Cardiac septum (tissue), 1 donor: ENCODE results near the gene ITGBL1. TPM values are rescaled to one million over a fixed set of nuclear protein-coding genes. Genes with fewer than 3 reads are reported as not detected.

ENCODE experiments used
- DNase-seq: peaks from one replicate; pipeline ENCODE4 v3.0.0-alpha.2; 2020; ENCODE audit warnings: low spot score
- intact Hi-C: fragments of 100-400 bp; cut with DNase I; formaldehyde crosslinking; loops from one replicate; pipeline ENCODE4 v1.14.0; 2022
- long read RNA-seq: library from polyadenylated mRNA; unstranded; transcript quantifications from one replicate; pipeline ENCODE4 v2.0.0, GENCODE V29; 2021
- total RNA-seq: library from RNA; stranded (reverse); fragmentation: NEBNext Ultra II Directional; extraction: Animal tissue kit (Norgen Biotek cat#: 25700); gene quantifications from one replicate; pipeline ENCODE4 v1.2.1, GENCODE V29; 2021
- donor health status: DM: no; HTN: no; CAD: no.

ITGBL1 gene, protein sequence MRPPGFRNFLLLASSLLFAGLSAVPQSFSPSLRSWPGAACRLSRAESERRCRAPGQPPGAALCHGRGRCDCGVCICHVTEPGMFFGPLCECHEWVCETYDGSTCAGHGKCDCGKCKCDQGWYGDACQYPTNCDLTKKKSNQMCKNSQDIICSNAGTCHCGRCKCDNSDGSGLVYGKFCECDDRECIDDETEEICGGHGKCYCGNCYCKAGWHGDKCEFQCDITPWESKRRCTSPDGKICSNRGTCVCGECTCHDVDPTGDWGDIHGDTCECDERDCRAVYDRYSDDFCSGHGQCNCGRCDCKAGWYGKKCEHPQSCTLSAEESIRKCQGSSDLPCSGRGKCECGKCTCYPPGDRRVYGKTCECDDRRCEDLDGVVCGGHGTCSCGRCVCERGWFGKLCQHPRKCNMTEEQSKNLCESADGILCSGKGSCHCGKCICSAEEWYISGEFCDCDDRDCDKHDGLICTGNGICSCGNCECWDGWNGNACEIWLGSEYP
- total RNA-seq, result 9.2 TPM
- long read RNA-seq, transcript ITGBL1-202 (11 exons, 2,494 nt), result major isoform, 5 of 8 reads
- long read RNA-seq, partial matches to known transcripts, result 1 of 8 reads
- long read RNA-seq, other reads (novel, unspliced or antisense), result 2 of 8 reads

DNA sequence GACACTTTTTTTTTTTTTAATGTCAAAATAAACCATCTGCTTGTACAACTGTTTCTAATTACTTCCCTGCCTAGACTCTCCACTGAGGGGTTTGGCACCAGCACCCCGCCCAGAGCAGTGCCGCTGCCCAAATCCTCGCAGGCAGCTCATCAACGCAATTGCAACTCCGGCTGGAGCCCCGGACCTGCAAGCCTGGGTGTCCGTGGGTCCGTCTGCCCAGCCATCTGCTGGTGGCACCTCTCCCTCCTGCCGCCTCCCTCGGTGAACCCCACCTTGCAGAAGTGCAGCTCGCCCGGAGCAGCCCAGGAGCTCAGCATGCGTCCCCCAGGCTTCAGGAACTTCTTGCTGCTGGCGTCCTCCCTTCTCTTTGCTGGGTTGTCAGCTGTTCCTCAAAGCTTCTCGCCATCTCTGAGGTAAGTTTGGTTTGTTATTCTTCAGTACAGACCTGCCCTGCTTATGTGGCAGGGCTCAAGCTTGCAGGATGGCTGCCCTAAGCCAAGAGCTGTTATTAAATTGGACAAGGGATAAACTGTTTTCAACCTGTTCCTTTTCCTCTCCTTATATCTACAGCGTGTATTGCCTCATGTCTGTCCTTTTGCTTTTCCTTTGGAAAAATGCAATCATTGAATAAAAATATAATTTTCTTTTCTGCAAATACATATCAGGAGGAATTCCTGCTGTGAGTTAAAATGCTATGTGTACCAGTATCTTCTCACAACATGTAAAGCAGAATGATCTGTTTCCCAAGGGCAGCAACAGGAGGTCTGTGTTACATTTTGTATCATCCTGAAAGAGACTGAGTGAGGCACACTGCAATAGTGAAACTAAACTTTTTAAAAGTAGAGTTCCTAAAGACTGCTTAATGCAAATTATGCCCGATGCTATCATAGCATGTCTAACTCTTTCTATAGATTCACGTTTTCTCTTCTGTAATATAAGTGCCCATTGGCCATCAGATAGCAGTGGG is at the start of gene ITGBL1:
TSS of gene ITGBL1 (plus strand) at position 157 of the 967 bp plus-strand sequence. CDS start at position 316, 159 bp downstream.
- intact Hi-C loops, result no loop called here
- no peak for DNase-seq

DNA sequence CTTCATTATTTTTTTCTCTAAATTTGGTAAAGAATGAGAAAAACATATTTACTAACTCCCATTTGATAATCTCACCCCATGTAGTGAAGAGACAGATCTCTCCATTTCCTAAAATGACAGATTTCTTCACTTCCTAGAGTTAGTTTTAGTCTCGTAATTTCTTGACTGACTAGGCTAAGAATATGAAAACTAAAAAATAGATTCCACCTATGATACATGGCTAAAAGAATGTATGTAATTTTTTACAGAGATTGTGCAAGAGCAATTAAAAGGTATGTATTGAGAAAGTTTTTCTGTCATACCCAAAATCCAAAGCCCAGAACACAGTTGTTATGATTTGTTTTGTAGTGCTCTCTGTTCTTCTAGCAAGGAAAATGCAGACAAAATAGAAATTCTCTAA is 45.7 kb upstream of the ITGBL1 start:
- DNase-seq, result no peak
- intact Hi-C loops, result no loop called here

DNA sequence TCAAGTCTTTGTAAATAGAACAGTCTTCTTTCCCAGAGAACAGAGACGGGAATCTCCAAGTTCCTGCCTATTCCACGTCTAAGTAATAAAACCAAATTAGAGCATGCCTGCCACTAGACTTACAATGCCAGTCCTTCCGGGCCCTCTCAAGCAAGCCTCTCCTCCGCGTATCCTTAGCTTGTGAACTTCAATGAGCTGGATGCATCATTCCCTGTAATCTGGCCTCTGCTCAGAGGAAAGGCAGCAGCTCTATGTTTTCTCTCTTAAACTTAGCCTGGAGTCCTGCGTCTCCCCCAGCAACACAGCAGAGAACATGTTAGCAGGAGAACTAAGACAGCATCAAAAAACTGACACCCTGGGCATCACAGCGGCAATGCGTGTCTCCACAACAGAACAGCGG is 44.3 kb upstream of the ITGBL1 start:
- DNase-seq, result no peak
- intact Hi-C loops, result no loop called here

- intact Hi-C loops, result no loop called here
- DNase-seq, result no peak
Measured at GRCh38 chr13:101408992-101409656, 43.4 kb upstream of the ITGBL1 start.

GRCh38 chr13:101412076-101412475 is 40.4 kb upstream of the ITGBL1 start:
- intact Hi-C loops, result no loop called here
- DNase-seq, result no peak

- intact Hi-C loops, result no loop called here
- no peak for DNase-seq
Measured at GRCh38 chr13:101415358-101416174, 36.9 kb upstream of the ITGBL1 start.

GRCh38 chr13:101416181-101417042 is 36.1 kb upstream of the ITGBL1 start, which contains the start of gene NALCN:
TSS of gene NALCN (minus strand) at chr13:101416508. CDS start at chr13:101399126, 17,382 bp downstream.
- intact Hi-C loops, result no loop called here
- DNase-seq, result no peak

GRCh38 chr13:101417043-101417406 is 35.5 kb upstream of the ITGBL1 start:
- intact Hi-C loops, result no loop called here
- DNase-seq, result no peak

- no peak for DNase-seq
- intact Hi-C loops, result no loop called here
Measured at GRCh38 chr13:101417501-101417900, 35.0 kb upstream of the ITGBL1 start.

GRCh38 chr13:101423872-101424271 is 28.6 kb upstream of the ITGBL1 start:
- intact Hi-C loops, result no loop called here
- no peak for DNase-seq

DNA sequence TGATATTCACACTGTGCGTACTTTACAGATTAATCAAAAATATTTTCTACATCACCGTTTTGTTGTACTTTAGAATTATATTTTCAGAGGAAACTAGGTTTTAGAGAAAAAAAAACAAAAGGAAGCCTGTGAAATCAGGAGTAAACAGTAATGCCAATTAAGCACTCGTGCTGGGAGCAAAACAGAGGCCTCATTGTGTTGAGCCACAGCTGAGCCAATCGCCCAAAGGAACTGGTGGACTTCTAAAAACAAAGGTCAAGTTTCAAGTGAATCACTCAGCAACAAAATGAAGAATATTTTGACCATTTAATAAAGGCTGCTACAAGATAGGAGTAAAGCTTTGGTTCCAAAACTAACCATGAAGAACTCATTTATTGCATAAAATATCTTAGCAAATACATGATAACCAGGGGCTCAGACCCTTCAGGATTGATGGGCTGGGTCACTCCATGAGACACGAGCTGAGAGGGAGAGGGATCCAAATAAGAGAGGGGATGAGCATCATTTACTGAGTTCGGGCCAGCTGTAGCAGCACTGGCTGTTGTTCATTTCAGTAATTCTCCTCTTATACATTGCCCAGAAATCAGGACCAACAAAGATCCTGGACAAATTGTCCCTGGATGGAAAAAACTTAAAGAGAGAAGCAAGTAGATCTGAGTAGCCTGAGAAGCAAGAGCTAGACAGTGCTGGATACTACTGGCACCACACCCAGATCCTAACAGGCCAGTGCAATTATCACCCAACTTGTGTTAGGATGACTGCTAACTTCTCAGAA is 27.9 kb upstream of the ITGBL1 start:
- intact Hi-C loops, result no loop called here
- no peak for DNase-seq

GRCh38 chr13:101425156-101425471 is 27.4 kb upstream of the ITGBL1 start:
- no peak for DNase-seq
- intact Hi-C loops, result no loop called here

GRCh38 chr13:101425623-101426022 is 26.9 kb upstream of the ITGBL1 start:
- no peak for DNase-seq
- intact Hi-C loops, result no loop called here

- no peak for DNase-seq
- intact Hi-C loops, result no loop called here
Measured at GRCh38 chr13:101429733-101430132, 22.7 kb upstream of the ITGBL1 start.

- intact Hi-C loops, result no loop called here
- DNase-seq, result no peak
Measured at GRCh38 chr13:101433895-101434294, 18.6 kb upstream of the ITGBL1 start.

GRCh38 chr13:101434486-101434885 is 18.0 kb upstream of the ITGBL1 start:
- intact Hi-C loops, result no loop called here
- no peak for DNase-seq

DNA sequence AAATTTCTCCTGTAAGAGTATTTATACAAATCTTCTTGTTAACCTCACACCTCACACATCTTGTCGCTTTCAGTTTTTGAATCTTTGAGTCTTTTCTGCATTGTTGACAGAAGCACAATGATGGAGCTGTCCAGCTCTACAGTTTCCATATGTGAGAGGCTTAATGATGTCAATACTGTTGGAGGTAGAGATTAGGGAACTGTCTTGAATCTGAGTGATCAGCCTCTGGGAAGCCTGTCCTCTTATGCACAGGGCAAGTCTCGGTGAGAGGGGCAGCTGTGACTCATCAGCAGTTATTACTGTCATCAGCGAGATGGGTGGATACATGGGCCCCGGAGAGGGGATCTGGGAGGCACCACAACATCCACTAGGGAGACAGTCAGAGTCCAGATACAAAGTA is 4.6 kb upstream of the ITGBL1 start:
- no peak for DNase-seq
- intact Hi-C loops, result no loop called here
